Astrocyte (in vitro differentiated cells and primary cell): ENCODE data around the gene KIF20B.

Experiments used
- CTCF ChIP-seq: IDR thresholded peaks from 2 replicates; pipeline ENCODE4 v1.5.1; 2011; ENCODE audit warnings: low read depth, mild to moderate bottlenecking, inconsistent platforms, low read length, moderate library complexity; ENCODE audit not compliant: insufficient read depth
- EZH2 ChIP-seq: IDR thresholded peaks from 2 replicates; pipeline ENCODE4 v1.6.1; 2012; ENCODE audit warnings: mild to moderate bottlenecking, low read length, inconsistent platforms; ENCODE audit not compliant: insufficient read depth

- TF ChIP-seq CTCF, result no peak
- no peak for TF ChIP-seq EZH2
These were observed 15.5 kb upstream of the KIF20B start for GRCh38 chr10:89685936-89686335.
